Activated CD4-positive, alpha-beta T cell treated with anti-CD3 and anti-CD28 coated beads, Interleukin-2, Interleukin-6, amounts not matched to agents 100 ng/mL and 50 ng/mL, durations not matched to agents 16 hours and 8 hours (primary cell): ENCODE results near the gene TUBA3C.

Experiments used
- DNase-seq: peaks from one replicate; pipeline ENCODE4 v3.0.0-alpha.2; 2020

The TUBA3C gene

DNA sequence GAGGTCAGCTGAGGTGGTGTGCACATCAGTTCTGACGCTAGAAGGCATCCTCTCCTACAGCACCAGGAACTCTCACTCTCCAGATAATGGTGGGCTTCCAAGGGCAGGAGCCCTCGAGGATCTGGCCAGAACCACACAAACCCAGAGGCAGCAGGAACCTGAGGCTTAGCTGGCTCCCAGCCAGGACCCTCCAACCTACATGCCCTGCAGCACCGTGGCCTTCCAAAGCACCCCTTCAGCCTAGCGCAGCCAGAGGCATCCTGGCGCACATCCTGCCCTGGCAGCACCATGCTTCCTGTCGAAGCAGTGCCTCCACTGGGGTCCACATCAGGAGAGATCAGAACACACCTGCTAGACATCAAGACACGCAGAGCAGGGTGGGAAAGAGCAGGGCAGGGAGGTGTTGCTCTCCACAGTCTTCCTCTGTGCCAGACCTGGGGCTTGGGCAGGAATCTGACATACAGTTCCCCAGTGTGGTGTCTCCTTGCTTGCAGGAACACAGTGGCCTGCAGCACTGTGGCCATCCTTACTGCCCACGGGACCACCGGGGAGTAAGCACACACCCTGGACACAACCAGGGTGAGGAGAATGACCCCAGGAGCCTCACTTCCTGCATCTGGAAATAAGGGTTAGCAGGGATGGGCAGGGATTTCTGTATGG, 21.7 kb downstream of the TUBA3C start:
- DNase-seq, result no peak

DNA sequence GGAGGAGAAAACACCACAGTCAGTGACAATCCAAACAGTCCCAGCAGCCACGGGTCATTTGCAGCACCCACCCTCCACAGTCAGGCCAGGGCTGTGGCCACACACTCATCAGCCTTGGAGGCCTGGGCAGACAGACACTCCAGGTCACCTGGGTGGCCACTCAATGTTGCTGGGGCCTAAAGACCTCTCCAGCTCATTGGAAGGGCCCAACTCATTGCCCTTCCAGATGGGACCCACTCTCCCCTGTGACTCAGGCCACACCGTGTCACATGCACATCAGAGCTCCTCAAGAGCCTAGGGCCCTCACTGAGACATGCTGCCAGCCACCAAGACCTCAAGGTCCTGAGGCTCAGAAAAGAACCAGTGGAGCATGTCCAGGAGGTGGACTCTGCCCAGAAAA, 22.4 kb downstream of the TUBA3C start:
- no peak for DNase-seq

- no peak for DNase-seq
Observed at GRCh38 chr13:19158526-19159174, 23.0 kb downstream of the TUBA3C start.

GRCh38 chr13:19158006-19158405, 23.6 kb downstream of the TUBA3C start:
- DNase-seq, result no peak

DNA sequence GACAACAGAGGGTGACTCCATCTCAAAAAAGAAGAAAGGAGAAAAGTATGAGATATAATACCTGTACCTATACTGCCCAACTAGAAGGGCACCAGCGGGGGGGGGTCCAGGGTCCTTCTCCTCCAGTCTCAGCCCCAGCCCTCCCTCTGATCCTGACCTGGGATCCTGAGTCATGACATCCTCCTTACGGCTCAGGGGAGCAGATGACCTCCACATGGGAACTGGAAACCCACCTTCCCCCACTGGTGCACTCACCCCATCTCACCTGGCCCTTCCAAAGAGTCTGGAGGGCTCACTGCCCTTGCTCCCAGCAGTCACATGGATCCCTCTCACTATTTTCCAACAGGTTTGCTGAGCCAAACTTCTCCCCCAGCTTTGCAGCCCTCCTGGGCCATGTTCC, 24.2 kb downstream of the TUBA3C start:
- DNase-seq, result no peak

DNA sequence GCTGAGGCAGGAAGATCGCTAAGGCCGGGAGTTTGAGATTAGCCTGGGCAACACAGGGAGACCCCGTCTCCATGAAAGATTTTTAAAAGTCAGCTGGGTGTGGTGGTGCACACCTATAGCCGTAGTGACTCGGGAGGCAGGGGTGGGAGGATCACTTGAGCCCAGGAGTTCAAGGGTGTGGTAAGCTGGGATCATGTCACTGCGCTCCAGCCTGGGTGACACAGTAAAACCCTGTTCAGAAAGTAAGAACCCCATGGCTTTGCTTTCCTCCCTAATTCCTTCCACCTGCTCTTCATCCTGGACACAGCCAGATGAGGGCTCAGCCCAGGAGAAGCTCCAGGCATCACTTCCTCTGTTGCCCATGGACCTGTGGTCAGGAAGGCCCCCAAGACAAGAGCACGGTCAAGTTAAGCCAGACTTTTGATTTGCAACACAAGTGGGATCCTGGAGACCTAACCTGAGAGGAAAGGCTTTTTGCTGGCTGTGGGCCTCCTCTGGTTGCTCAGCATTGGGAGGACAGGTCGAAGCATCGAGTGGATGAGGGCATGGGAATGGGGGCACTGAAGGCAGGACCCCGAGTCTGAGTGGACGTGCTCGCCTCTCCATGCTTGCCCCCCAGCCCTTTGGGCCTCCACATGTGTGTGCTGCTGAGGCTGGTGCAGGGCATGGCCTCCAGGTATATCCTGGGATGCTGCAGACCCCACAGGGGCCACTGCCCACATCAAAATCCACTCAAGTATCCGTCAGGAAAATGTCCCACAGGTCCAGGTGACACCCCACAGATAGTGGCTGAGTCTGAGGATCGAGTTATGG, 25.4 kb downstream of the TUBA3C start:
- DNase-seq, result no peak

- no peak for DNase-seq
Observed at GRCh38 chr13:19155321-19155861, 26.2 kb downstream of the TUBA3C start.

- no peak for DNase-seq
Observed at GRCh38 chr13:19154843-19155242, 26.8 kb downstream of the TUBA3C start.

DNA sequence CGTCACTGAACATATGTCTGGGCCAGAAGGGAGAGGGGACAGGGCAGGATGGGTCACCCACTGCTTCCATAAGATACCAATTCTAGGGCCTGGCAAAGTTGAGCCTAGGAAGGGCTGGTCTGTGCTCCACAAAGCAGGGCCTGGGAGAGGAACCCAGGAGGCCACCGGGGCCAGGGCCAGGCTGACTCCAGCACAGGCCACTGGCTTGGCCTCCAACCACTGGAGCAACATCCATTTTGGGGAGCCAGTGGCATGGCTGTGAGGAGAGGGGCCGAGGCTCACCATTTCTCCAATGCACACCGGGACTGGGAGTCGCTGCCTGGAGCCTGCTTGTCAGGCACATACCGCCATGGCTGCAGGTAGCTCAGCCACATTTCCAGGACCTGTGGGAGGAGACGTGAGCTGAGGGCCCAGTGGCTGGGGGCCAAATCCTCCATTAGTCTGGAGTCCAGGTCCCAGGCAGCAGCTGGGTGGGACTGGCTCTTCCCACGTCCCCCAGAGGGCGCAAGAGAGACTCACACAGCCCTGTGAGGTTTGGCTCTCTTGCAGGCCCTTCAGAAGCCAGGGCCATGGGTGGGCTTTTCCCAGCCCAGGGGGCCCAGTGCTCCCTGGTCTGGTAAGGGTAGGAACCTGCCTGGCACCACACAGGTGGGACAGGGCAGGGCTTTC, 27.7 kb downstream of the TUBA3C start:
- peak; percentile 16 for DNase-seq

DNA sequence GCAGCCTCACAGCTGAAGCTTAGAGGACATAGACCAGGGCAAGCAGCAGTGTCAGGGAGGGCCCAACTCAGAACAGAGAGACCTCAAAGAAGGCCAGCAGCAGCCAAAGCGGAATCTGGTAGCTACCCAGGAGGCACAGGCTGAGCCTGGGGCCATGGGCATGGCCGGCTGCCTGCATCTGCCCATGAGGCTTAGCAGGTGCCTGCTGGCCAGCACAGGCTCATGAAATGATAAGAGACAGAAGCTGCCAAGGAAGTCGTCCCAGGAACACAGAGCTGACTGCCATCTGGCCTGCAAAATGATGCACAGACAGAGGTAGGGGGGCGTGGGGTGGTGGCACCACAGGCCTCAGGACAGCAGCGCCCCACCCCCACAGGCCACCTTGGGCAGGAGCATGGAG, 29.2 kb downstream of the TUBA3C start:
- DNase-seq, result no peak

DNA sequence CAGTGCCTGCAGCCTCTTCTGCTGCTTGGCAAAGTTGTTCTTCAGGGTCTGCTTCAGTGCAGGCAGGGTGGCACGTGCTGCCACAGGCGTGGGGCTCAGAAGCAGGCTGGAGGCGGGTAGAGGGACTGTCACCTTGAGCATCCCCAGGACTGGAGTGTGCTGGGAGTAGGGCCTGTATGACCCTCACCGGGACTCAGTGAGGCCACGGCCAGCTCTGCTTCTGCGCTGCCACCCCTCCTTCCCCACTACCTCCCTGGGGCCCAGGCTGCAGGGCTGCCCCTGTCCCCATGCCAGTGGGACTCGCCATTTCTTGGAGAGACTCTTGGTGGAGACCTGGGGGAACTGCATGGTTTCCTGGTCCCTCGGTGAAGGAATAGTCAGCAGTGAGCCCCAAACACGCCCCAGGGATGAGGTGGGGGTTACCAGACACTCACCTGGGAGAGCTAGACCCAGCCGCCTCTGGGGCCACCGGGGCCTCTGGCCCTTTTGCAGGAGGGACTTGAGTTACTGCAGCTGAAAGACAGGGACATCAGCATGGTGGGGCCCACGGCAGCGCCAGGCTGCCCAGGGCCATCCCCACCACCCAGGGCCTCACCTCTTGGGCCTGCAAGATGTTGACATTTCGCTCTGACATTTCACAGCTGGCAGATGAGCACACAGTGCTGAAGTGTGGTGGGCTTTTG, 29.9 kb downstream of the TUBA3C start:
- no peak for DNase-seq

GRCh38 chr13:19150712-19151228, 30.9 kb downstream of the TUBA3C start:
- no peak for DNase-seq

- no peak for DNase-seq
Observed at GRCh38 chr13:19150226-19150625, 31.4 kb downstream of the TUBA3C start.

- DNase-seq, result no peak
Observed at GRCh38 chr13:19148561-19148960, 33.1 kb downstream of the TUBA3C start.
